Hepatocyte (in vitro differentiated cells): Measurements from ENCODE around the gene TMCO5A.

Source experiments
- EZH2 ChIP-seq: fragments of 200-600 bp; sonication (generic); IDR thresholded peaks from 2 replicates; pipeline ENCODE4 v1.6.1; 2016; ENCODE audit warnings: antibody characterized with exemption, mild to moderate bottlenecking, borderline replicate concordance
- EZH2phosphoT487 ChIP-seq: fragments of 200-600 bp; sonication (generic); IDR thresholded peaks from one replicate; pipeline ENCODE4 v1.6.1; 2018; ENCODE audit warnings: antibody characterized with exemption, mild to moderate bottlenecking, low read depth, moderate library complexity; ENCODE audit not compliant: unreplicated experiment, severe bottlenecking
- TF ChIP-seq, protein P1 (sequence below): fragments of 200-600 bp; sonication (generic); IDR thresholded peaks from 2 replicates; pipeline ENCODE4 v1.5.1; 2016; ENCODE audit warnings: antibody characterized with exemption, mild to moderate bottlenecking; ENCODE audit not compliant: poor library complexity

DNA sequence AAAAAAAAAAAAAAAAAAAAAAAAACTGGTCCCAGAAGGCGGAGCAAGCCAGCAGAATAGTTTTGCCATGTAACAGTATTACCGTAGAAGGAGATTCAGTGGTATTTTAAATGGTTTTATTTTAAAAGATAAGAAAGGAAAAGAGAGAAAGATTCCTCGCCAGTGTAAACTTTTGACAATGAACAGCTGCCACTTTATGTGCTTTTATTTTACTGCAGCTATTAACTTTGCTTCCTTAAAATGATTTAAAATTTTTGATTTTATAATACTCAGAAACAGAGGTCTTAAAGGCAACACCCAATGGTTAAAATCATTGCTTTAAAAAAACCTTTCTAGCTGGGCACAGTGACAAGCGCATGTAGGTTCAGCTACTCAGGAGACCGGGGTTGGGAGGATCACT, 46.8 kb downstream of the TMCO5A start:
- TF ChIP-seq, protein P1, sequence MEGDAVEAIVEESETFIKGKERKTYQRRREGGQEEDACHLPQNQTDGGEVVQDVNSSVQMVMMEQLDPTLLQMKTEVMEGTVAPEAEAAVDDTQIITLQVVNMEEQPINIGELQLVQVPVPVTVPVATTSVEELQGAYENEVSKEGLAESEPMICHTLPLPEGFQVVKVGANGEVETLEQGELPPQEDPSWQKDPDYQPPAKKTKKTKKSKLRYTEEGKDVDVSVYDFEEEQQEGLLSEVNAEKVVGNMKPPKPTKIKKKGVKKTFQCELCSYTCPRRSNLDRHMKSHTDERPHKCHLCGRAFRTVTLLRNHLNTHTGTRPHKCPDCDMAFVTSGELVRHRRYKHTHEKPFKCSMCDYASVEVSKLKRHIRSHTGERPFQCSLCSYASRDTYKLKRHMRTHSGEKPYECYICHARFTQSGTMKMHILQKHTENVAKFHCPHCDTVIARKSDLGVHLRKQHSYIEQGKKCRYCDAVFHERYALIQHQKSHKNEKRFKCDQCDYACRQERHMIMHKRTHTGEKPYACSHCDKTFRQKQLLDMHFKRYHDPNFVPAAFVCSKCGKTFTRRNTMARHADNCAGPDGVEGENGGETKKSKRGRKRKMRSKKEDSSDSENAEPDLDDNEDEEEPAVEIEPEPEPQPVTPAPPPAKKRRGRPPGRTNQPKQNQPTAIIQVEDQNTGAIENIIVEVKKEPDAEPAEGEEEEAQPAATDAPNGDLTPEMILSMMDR, result no peak
- TF ChIP-seq EZH2phosphoT487, result no peak
- no peak for TF ChIP-seq EZH2
